CD4-positive, alpha-beta T cell (primary cell): ENCODE measurements around the gene CCL17. TPM values are rescaled to one million over a fixed set of nuclear protein-coding genes. Genes with fewer than 3 reads are reported as not detected.

Experiments
- ATAC-seq: fragments of 200-7000 bp; cut with Tn5 transposase; one replicate; pipeline ENCODE4 v1.10.0; 2022; ENCODE audit warnings: mild to moderate bottlenecking; ENCODE audit not compliant: poor library complexity
- CTCF ChIA-PET: fragments of 350-600 bp; sonication (Branson Sonifier 250); formaldehyde crosslinking; loops from one replicate; lab custom pipeline; 2021; ENCODE audit warnings: antibody characterized with exemption, inconsistent platforms; lab: Charles Lee
- POLR2A ChIA-PET: fragments of 350-600 bp; sonication (Branson Sonifier 250); formaldehyde crosslinking; loops from one replicate; lab custom pipeline; 2021; ENCODE audit warnings: antibody characterized with exemption, inconsistent platforms; lab: Charles Lee
- DNase-seq, 14 experiments: peaks; one replicate each; pipeline ENCODE4 v3.0.0-alpha.2; 2013 to 2020; ENCODE audit warnings: mixed read lengths in 2 of 14
- H3K27ac ChIP-seq, 2 donors: one replicate each; pipeline versions ENCODE4 v1.5.1 to v1.7.0; 2013; ENCODE audit warnings: low read length in 2 of 2, low read depth in 1 of 2, mild to moderate bottlenecking in 1 of 2
- H3K27me3 ChIP-seq, 2 experiments: 1 replicate in 1 of 2; 2 replicates in 1 of 2; pipeline versions ENCODE4 v1.6.1 to v1.7.0; 2013; ENCODE audit warnings: low read length in 2 of 2, control low read depth in 1 of 2, mild to moderate bottlenecking in 1 of 2, moderate library complexity in 1 of 2; ENCODE audit not compliant: insufficient read depth in 2 of 2, control insufficient read depth in 1 of 2
- H3K36me3 ChIP-seq: one replicate; pipeline ENCODE4 v1.6.1; 2013; ENCODE audit warnings: low read length, control low read depth; ENCODE audit not compliant: insufficient read depth
- H3K4me1 ChIP-seq: one replicate; pipeline ENCODE4 v1.6.1; 2013; ENCODE audit warnings: low read length, control low read depth; ENCODE audit not compliant: insufficient read depth
- H3K4me3 ChIP-seq: one replicate; pipeline ENCODE4 v1.5.1; 2013; ENCODE audit warnings: mild to moderate bottlenecking, low read length, moderate library complexity
- H3K9me3 ChIP-seq, 2 experiments: 1 replicate in 1 of 2; 2 replicates in 1 of 2; pipeline versions ENCODE4 v1.6.1 to v1.7.0; 2013; ENCODE audit warnings: low read length in 2 of 2, mild to moderate bottlenecking in 2 of 2, control low read depth in 1 of 2, moderate library complexity in 1 of 2; ENCODE audit not compliant: control insufficient read depth in 1 of 2, insufficient read depth in 1 of 2
- H3K27ac Mint-ChIP-seq: one replicate; pipeline ENCODE4 v1.8.0; 2020; ENCODE audit warnings: mixed read lengths
- H3K27me3 Mint-ChIP-seq: one replicate; pipeline ENCODE4 v1.8.0; 2021; ENCODE audit warnings: mixed read lengths
- H3K36me3 Mint-ChIP-seq: one replicate; pipeline ENCODE4 v1.8.0; 2021; ENCODE audit warnings: low read depth, mixed read lengths
- H3K4me1 Mint-ChIP-seq: one replicate; pipeline ENCODE4 v1.8.0; 2021; ENCODE audit warnings: low read depth, mixed read lengths
- H3K4me3 Mint-ChIP-seq: one replicate; pipeline ENCODE4 v1.8.0; 2020; ENCODE audit warnings: mild to moderate bottlenecking, mixed read lengths
- H3K9me3 Mint-ChIP-seq: one replicate; pipeline ENCODE4 v1.8.0; 2020; ENCODE audit warnings: mixed read lengths
- CTCF ChIP-seq: fragments of 200-600 bp; IDR thresholded peaks from one replicate; pipeline ENCODE4 v1.8.0; 2022; ENCODE audit warnings: antibody characterized with exemption, mild to moderate bottlenecking
- intact Hi-C, 2 experiments: fragments of 100-400 bp; cut with DNase I in 1 of 2; cut with micrococcal nuclease in 1 of 2; formaldehyde crosslinking; loops; one replicate each; pipeline versions ENCODE4 v1.15.1 to v1.9.0; 2023 to 2025; cut with DNase I, micrococcal nuclease
- total RNA-seq, 174 experiments: library from RNA in 2 of 174; stranded (reverse) in 2 of 174; gene quantifications; one replicate each; pipeline ENCODE4 v1.2.3 and lab custom pipeline; 2021 to 2026

The CCL17 gene
- total RNA-seq, 2 experiments from 2014 or later, result not detected

GRCh38 chr16:57391708-57392107 lies 12.9 kb upstream of the CCL17 start:
- CTCF ChIA-PET, result interaction anchor here (0.6 kb wide), 2 partner anchors 102 to 191 kb away, joined by 3 read pairs; no protein-coding TSS in a partner anchor
- no peaks in the 10 kb centered on the region for H3K9me3 ChIP-seq
- POLR2A ChIA-PET, result no interaction called here
- no peak overlapping the region for H3K4me3 ChIP-seq
- no peak for TF ChIP-seq CTCF
- no peaks in the 10 kb centered on the region for H3K27me3 ChIP-seq
- intact Hi-C loops, result no loop called here
- no peaks in the 10 kb centered on the region for H3K4me1 Mint-ChIP-seq
- no peaks in the 10 kb centered on the region for H3K9me3 Mint-ChIP-seq
- peaks cover 6% of the 10 kb centered on the region for H3K27me3 Mint-ChIP-seq
- no peak for DNase-seq
- ATAC-seq, result no peak
- no peaks in the 10 kb centered on the region for H3K36me3 ChIP-seq
- H3K27ac Mint-ChIP-seq, result no peak overlapping the region
- H3K36me3 Mint-ChIP-seq, result no peaks in the 10 kb centered on the region
- H3K4me1 ChIP-seq, result no peaks in the 10 kb centered on the region
- no peak overlapping the region for H3K27ac ChIP-seq
- H3K4me3 Mint-ChIP-seq, result no peak overlapping the region

- Mint-ChIP-seq H3K4me3 (no peak overlapping the region), H3K27ac (no peak overlapping the region), H3K4me1 (no peaks in the 10 kb centered on the region), H3K36me3 (no peaks in the 10 kb centered on the region), H3K27me3 (peaks cover 6% of the 10 kb centered on the region), H3K9me3 (no peaks in the 10 kb centered on the region)
- intact Hi-C loops, result no loop called here
- CTCF ChIA-PET, result no interaction called here
- no peak for ATAC-seq
- H3K4me3 ChIP-seq, result no peak overlapping the region
- H3K27ac ChIP-seq, result no peak overlapping the region
- POLR2A ChIA-PET, result no interaction called here
- TF ChIP-seq CTCF, result no peak
- DNase-seq, result no peak
- no peaks in the 10 kb centered on the region for H3K36me3 ChIP-seq
- no peaks in the 10 kb centered on the region for H3K4me1 ChIP-seq
- no peaks in the 10 kb centered on the region for H3K27me3 ChIP-seq
- H3K9me3 ChIP-seq, result no peaks in the 10 kb centered on the region
Measured at GRCh38 chr16:57392694-57393093, 11.9 kb upstream of the CCL17 start.

GRCh38 chr16:57394444-57394843 lies 10.1 kb upstream of the CCL17 start:
- H3K4me1 ChIP-seq, result no peaks in the 10 kb centered on the region
- Mint-ChIP-seq H3K36me3 (no peaks in the 10 kb centered on the region), H3K9me3 (no peaks in the 10 kb centered on the region), H3K4me3 (no peak overlapping the region), H3K27ac (no peak overlapping the region), H3K4me1 (no peaks in the 10 kb centered on the region), H3K27me3 (peaks cover 6% of the 10 kb centered on the region)
- no peak overlapping the region for H3K27ac ChIP-seq
- no peaks in the 10 kb centered on the region for H3K9me3 ChIP-seq
- no peaks in the 10 kb centered on the region for H3K27me3 ChIP-seq
- DNase-seq, result no peak
- no peak for TF ChIP-seq CTCF
- CTCF ChIA-PET, result no interaction called here
- no peak overlapping the region for H3K4me3 ChIP-seq
- no peak for ATAC-seq
- no peaks in the 10 kb centered on the region for H3K36me3 ChIP-seq
- intact Hi-C loops, result no loop called here
- POLR2A ChIA-PET, result no interaction called here
